K562 (cell line): ENCODE data around the gene MCC. TPM values are rescaled to one million over a fixed set of nuclear protein-coding genes. Genes with fewer than 3 reads are reported as not detected.

Experiments
- CBFB ChIP-seq: sonication (generic); formaldehyde crosslinking; IDR thresholded peaks from 2 replicates; pipeline ENCODE4 v1.4.0; 2020; ENCODE audit warnings: mild to moderate bottlenecking, missing genetic modification reagents
- CBX8 ChIP-seq: fragments of 200-600 bp; sonication (generic); IDR thresholded peaks from 2 replicates; pipeline ENCODE4 v1.6.1; 2012; ENCODE audit warnings: borderline replicate concordance, mixed run types, low read depth, mild to moderate bottlenecking, moderate library complexity, mixed read lengths, low read length, control low read depth, inconsistent platforms; ENCODE audit not compliant: poor library complexity, severe bottlenecking; ENCODE audit errors: extremely low read depth
- DMBX1 ChIP-seq: fragments of 250-450 bp; sonication (Bioruptor Pico); IDR thresholded peaks from 2 replicates; pipeline ENCODE4 v1.8.0; 2022; ENCODE audit warnings: inconsistent platforms, mild to moderate bottlenecking, moderate library complexity, borderline replicate concordance
- E2F6 ChIP-seq, 2 experiments: IDR thresholded peaks; 2 replicates each; pipeline ENCODE4 v1.6.1; 2011; ENCODE audit warnings: borderline replicate concordance in 1 of 2, control low read depth in 1 of 2, low read depth in 1 of 2, low read length in 1 of 2, mild to moderate bottlenecking in 1 of 2, mixed read lengths in 1 of 2, moderate library complexity in 1 of 2; ENCODE audit not compliant: insufficient read depth in 1 of 2, insufficient read length in 1 of 2, poor library complexity in 1 of 2, severe bottlenecking in 1 of 2; ENCODE audit errors: extremely low read depth in 1 of 2
- ETV6 ChIP-seq, 3 experiments: fragments of 150-350 bp in 1 of 3; sonication (generic) in 1 of 3; formaldehyde crosslinking in 1 of 3; IDR thresholded peaks; 2 replicates each; pipeline versions ENCODE4 v1.6.1 to v1.8.0; 2014 to 2022; ENCODE audit warnings: borderline replicate concordance in 2 of 3, low read depth in 2 of 3, antibody characterized with exemption in 1 of 3, low read length in 1 of 3, mild to moderate bottlenecking in 1 of 3, missing genetic modification reagents in 1 of 3
- FOS ChIP-seq: IDR thresholded peaks from 3 replicates; pipeline ENCODE4 v1.6.1; 2011; ENCODE audit not compliant: insufficient read length; ENCODE audit errors: extremely low read depth
- HSF4 ChIP-seq: fragments of 250-450 bp; sonication (Bioruptor Pico); IDR thresholded peaks from 2 replicates; pipeline ENCODE4 v2.1.2; 2022; ENCODE audit warnings: mild to moderate bottlenecking, moderate library complexity, borderline replicate concordance
- KAT8 ChIP-seq: fragments of 450-650 bp; IDR thresholded peaks from 2 replicates; pipeline ENCODE4 v1.6.1; 2016; ENCODE audit warnings: low read depth, mild to moderate bottlenecking
- KDM1A ChIP-seq, 2 experiments: fragments of 450-650 bp; IDR thresholded peaks; 2 replicates each; pipeline ENCODE4 v1.6.1; 2016; ENCODE audit warnings: mild to moderate bottlenecking in 2 of 2
- LEF1 ChIP-seq: fragments of 450-650 bp; IDR thresholded peaks from 2 replicates; pipeline ENCODE4 v1.6.1; 2016; ENCODE audit warnings: mild to moderate bottlenecking
- NR3C1 ChIP-seq: sonication (generic); formaldehyde crosslinking; IDR thresholded peaks from 2 replicates; pipeline ENCODE4 v1.8.1; 2022; ENCODE audit warnings: missing genetic modification reagents
- POLR2A ChIP-seq: fragments of 450-650 bp; conservative IDR thresholded peaks from 2 replicates; pipeline ENCODE4 v1.6.1; 2016
- RBBP5 ChIP-seq: fragments of 200-600 bp; sonication (generic); IDR thresholded peaks from 2 replicates; pipeline ENCODE4 v1.6.1; 2012; ENCODE audit warnings: borderline replicate concordance, mild to moderate bottlenecking, low read length, control low read depth, inconsistent platforms; ENCODE audit not compliant: insufficient read depth, poor library complexity, severe bottlenecking
- XRCC3 ChIP-seq: fragments of 450-650 bp; IDR thresholded peaks from 2 replicates; pipeline ENCODE4 v1.6.1; 2017; ENCODE audit warnings: mild to moderate bottlenecking, moderate library complexity
- ZBTB2 ChIP-seq: fragments of 450-650 bp; IDR thresholded peaks from 2 replicates; pipeline ENCODE4 v1.6.1; 2016; ENCODE audit warnings: antibody characterized with exemption
- ZMIZ1 ChIP-seq, 2 experiments: fragments of 150-350 bp in 1 of 2; IDR thresholded peaks; 2 replicates each; pipeline ENCODE4 v1.6.1; 2012 to 2016; ENCODE audit warnings: low read depth in 2 of 2, low read length in 2 of 2, mild to moderate bottlenecking in 1 of 2, moderate library complexity in 1 of 2
- ZNF280A ChIP-seq: fragments of 450-650 bp; IDR thresholded peaks from 2 replicates; pipeline ENCODE4 v1.6.1; 2018; ENCODE audit warnings: mild to moderate bottlenecking, low read depth; ENCODE audit not compliant: partially characterized antibody
- ZNF695 ChIP-seq: fragments of 450-650 bp; formaldehyde crosslinking; IDR thresholded peaks from 2 replicates; pipeline ENCODE4 v1.4.0; 2020; ENCODE audit warnings: mild to moderate bottlenecking, moderate library complexity
- ZNF764 ChIP-seq: fragments of 250-450 bp; sonication (Bioruptor Pico); IDR thresholded peaks from 2 replicates; pipeline ENCODE4 v1.4.0; 2020; ENCODE audit warnings: low read depth, mild to moderate bottlenecking, moderate library complexity
- polyA plus RNA-seq, 8 experiments: library from polyadenylated mRNA; depleted of rRNA in 4 of 8; stranded (reverse) in 5 of 8; unstranded in 3 of 8; fragments of >200 nt; fragmentation: Nextera tagmentation in 2 of 8; fragmentation: Illumina TruSeq in 1 of 8; extraction: Ambion mirVana in 2 of 8; extraction: Trizol in 1 of 8; gene quantifications; 2 replicates each; pipeline versions ENCODE4 v1.2.1 to v1.2.3, GENCODE V29; 2011 to 2014; ENCODE audit warnings: inconsistent platforms in 1 of 8, missing spikeins in 1 of 8
- total RNA-seq, 7 experiments: library from RNA; depleted of rRNA in 6 of 7; stranded (reverse); fragments of >200 nt in 6 of 7; fragmentation: Illumina TruSeq in 2 of 7; extraction: Trizol in 2 of 7; gene quantifications; 2 replicates each; pipeline versions ENCODE4 v1.2.1 to v1.2.3, GENCODE V29; 2011 to 2021; ENCODE audit warnings: low replicate concordance in 1 of 7

Gene MCC
- total and polyA plus RNA-seq, 9 of the 15 experiments (the other 6 are each of a cell fraction or from before 2014, with no cell fraction given): 0.04 to 0.24 (median 0.06) TPM; not detected in 1

GRCh38 chr5:113084402-113085083 is 403.7 kb downstream of the MCC start (continued):
- peak in 1 of 2 experiments; percentile 65; a peak in 1 of 4 replicates for TF ChIP-seq ZMIZ1 (IDR thresholded peaks at IDR 0.05; ENCODE audit: low read depth in 2 of 2, low read length in 2 of 2)
- TF ChIP-seq FOS: no peak
- TF ChIP-seq CBX8: no peak
- no peak for TF ChIP-seq ZNF695 (CRISPR knock-in tag)
- no peak; the same call in 1 of the 2 replicates for TF ChIP-seq DMBX1
- no peak for TF ChIP-seq ZNF280A
- TF ChIP-seq POLR2A: no peak
- TF ChIP-seq RBBP5: no peak
- TF ChIP-seq ETV6 (IDR thresholded peaks at IDR 0.05; ENCODE audit: borderline replicate concordance in 1 of 2, low read depth in 2 of 2, low read length in 1 of 2): no peak
- TF ChIP-seq ETV6 (CRISPR knock-in tag; IDR thresholded peaks at IDR 0.05; ENCODE audit: borderline replicate concordance): no peak
- TF ChIP-seq CBFB (CRISPR knock-in tag): no peak
- no peak for TF ChIP-seq NR3C1 (CRISPR knock-in tag)
- TF ChIP-seq LEF1: peak; percentile 35; the same call in 1 of the 2 replicates
- no peak for TF ChIP-seq ZNF764 (CRISPR knock-in tag)
- TF ChIP-seq E2F6 (IDR thresholded peaks at IDR 0.05; ENCODE audit: borderline replicate concordance in 1 of 2, extremely low read depth in 1 of 2, insufficient read depth in 1 of 2, insufficient read length in 1 of 2, low read depth in 1 of 2, low read length in 1 of 2, poor library complexity in 1 of 2, severe bottlenecking in 1 of 2): no peak
- no peak for TF ChIP-seq XRCC3
- no peak for TF ChIP-seq HSF4
- TF ChIP-seq KAT8: no peak
- TF ChIP-seq ZBTB2: no peak
- peak in 1 of 2 experiments; percentile 76; a peak in 2 of 4 replicates for TF ChIP-seq KDM1A (IDR thresholded peaks at IDR 0.05)
